GM19025 (cell line): ENCODE data around the gene ACTN4.

Experiments used
- ATAC-seq: cut with Tn5 transposase; IDR thresholded peaks from one replicate; pipeline ENCODE4 v1.9.1; 2021; ENCODE audit warnings: mild to moderate bottlenecking, low read depth, moderate library complexity; ENCODE audit not compliant: unreplicated experiment

Gene ACTN4

DNA sequence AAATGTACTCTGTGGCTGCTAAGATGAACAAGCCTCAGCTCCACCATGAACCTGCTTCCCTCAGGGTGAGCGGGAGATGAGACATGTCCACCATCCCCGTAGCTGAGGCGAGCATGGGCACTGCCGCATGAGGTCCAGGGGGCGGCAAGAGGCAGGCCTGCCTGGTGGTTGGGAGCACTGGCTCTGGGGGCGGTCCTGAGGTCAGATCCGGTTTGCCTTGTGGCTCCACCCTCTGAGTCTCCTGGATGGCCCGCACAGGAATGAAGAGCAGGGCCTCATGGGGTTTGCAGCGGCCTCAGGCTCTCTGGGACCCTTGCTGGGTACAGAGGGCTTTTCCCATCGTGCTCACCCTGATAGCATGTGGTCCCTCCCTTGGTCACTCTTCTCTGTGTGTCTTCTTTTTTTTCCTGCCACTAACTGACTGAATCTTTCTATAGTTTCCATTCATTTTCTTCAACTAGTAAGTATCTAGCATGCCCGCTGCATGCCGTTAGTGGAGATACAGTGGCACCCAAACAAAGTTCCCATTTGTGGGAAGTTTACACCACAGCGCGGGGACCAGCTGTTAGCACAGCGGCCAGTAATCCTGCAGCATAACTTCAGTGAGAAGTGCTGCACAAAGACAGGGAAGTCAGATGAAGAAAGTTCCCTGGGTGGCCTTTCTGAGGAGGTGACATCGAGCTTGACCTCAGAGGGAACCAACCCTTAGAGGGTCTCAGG, 59.5 kb downstream of the ACTN4 start:
- ATAC-seq: no peak

- ATAC-seq: no peak
Observed at GRCh38 chr19:38707512-38708114, 60.2 kb downstream of the ACTN4 start.

DNA sequence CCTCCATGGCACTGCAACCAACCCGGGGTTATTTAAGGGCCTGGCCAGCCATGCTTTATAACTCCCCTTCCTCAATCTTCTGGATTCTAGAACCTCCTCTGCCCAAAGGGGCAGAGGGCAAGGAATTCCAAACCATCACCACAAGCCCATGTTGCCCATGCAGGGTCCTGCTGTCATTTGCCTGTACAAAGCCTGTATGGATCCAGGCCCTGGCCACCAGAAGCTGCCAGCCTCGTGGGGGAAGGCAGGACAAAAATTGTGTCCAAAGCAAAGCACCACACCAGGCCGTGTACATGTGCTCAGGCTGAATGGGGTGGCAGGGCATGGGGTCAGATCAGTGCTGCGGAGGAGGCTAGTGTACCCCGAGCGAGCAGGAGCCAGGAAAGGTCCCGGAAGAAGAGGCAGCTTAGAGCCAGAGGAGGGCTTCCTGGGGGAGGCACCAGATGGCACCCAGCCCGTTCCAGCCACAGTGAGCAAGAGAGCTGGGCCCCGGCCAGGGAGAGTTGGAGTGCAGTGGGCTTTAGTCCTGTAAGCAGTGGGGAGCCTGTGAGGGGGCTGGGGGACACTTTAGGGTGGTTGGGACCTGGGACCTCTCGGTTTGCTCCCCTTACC, 61.1 kb downstream of the ACTN4 start:
- no peak for ATAC-seq

GRCh38 chr19:38709119-38709518, 61.7 kb downstream of the ACTN4 start:
- no peak for ATAC-seq

GRCh38 chr19:38709671-38710415, 62.4 kb downstream of the ACTN4 start:
- no peak for ATAC-seq

GRCh38 chr19:38710416-38710702, 62.9 kb downstream of the ACTN4 start:
- ATAC-seq: no peak

DNA sequence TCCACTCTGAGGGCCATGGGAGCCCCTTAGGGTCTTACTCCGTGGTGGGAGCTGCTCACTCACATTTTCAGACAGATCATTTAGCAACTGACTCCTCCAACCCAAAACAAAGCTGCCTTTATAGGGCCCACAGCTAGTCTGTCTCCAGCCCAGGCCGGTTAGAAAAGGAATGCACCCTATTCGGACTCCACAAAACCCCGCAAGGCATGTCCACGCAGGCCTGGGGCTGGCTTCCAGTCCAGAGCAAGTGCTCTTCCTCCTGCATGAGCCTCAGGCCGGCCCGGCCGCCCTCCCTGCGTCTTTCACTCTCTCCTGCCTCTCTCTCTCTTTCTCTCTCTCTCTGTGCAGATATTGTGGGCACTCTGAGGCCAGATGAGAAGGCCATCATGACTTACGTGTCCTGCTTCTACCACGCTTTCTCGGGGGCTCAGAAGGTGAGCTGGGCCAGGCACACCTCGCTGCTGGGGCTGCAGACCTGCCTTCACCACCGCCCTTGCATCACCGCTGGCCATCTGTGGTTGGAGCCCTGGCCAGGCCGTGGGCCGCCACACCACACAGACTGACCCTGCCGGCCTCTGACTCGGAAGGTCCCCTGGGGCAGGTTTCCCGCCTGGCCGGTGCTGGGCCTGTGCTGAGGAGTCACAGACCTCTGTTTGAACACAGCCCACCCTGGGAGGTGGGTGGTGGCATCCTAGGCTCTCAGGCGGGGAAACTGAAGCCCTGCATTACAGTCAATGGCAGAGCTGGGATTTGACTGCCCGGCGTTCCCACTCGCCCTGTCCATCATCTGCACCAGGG, 63.7 kb downstream of the ACTN4 start:
- no peak for ATAC-seq

- no peak for ATAC-seq
Observed at GRCh38 chr19:38711726-38712153, 64.3 kb downstream of the ACTN4 start.

DNA sequence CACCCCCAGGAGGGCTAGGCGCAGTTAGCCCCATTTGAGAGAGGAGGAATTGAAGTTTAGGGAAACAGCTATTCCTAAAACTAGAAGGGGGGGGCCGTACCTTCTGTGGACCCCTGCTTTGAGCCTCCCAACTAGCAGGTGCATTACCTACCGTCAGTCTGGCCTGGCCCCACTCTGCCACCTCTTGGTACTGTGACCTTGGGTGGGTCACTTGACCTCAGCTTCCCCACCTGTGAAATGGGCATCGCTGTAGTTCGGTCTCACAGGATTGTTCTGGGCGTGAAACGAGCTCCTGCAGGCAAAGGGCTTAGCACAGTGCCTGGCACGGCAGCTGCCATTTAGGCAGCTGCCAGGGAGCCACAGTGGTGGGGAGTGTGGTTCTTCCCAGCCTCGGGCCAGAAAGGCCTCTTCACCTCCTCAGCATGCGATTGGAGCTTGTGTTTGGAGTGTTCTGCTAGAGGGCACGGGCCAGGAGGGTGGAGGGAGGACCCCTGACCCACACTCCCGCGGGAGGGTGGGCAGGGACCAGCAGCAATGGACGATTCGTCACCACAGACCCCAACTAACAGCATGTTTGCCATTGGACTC, 64.8 kb downstream of the ACTN4 start:
- ATAC-seq: no peak

DNA sequence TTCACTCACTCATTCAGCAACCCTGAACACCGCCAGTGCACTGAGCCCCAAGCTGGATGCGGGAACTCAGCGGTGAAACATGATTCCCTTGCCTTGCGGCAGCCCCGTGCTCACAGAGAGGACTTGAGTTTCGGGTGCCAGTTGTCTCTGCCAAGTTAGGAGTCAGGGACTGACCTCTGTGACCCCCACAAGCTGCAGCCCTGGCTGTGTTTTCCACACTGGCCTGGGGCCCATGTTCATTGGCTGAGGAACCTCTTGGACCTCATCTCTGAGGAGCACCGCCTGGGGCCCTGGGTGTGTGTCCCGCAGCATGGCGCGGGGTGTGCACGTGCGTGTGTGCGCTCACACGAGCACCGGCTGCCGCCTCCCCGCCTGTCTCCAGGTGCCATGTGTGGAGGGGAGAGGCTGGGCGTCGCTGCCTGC, 65.8 kb downstream of the ACTN4 start:
- no peak for ATAC-seq

- no peak for ATAC-seq
Observed at GRCh38 chr19:38713865-38714264, 66.4 kb downstream of the ACTN4 start.

GRCh38 chr19:38714354-38714778, 66.9 kb downstream of the ACTN4 start:
- no peak for ATAC-seq

- no peak for ATAC-seq
Observed at GRCh38 chr19:38715555-38715954, 68.1 kb downstream of the ACTN4 start.

DNA sequence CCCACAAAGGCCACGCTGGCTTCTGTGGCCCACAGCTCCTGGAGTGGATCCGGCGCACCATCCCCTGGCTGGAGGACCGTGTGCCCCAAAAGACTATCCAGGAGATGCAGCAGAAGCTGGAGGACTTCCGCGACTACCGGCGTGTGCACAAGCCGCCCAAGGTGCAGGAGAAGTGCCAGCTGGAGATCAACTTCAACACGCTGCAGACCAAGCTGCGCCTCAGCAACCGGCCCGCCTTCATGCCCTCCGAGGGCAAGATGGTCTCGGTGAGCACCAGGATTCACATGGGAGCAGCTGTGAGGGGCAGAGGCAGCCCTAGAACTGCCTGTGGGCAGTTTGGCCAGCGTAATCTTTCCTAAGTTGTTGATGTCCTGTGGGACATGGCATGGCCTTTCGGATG, 69.6 kb downstream of the ACTN4 start:
- no peak for ATAC-seq

GRCh38 chr19:38717855-38718254, 70.4 kb downstream of the ACTN4 start:
- ATAC-seq: no peak

- no peak for ATAC-seq
Observed at GRCh38 chr19:38718747-38719543, 71.5 kb downstream of the ACTN4 start.

DNA sequence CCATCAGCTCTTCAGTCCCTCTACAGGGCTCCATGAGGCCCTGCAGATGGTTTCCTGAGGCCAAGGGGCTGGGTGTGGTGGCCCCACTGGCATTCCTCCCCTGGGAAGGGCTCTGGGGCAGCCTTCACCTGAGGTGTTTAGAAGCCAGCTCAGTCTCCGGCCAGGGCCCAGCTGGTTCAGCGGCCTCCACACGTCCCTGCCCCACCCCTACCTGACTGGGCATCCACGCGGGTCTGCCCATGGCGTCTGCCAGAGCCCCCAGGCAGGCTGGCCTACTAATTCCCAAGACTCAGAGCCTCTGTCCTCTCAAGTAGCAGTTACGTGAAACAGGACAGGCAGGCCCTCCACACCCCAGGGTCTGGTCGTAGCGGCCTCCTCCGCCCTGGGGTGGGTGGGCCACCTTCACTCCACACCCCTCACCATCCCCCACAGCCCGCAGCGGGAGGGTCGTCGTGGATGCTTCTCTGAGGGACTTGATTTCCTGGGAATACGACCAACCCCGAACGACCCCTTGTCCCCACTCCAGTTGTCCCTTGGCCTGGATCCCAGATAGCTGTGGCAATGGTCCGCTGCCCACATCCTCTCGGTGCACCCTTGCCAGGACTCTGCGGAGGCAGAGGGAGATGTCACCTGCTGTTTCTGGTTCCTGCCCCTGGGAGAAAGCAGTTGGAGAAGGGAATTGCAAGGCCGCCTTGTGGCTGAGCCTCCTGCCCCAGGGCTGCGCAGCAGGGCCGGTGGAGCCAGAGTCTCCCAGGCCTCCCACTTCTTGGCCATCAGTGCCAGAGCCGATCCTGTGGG, 72.5 kb downstream of the ACTN4 start:
- ATAC-seq: no peak

- ATAC-seq: no peak
Observed at GRCh38 chr19:38720559-38721236, 73.2 kb downstream of the ACTN4 start.
